ENCODE data around the gene MMP25. TPM values are rescaled to one million over a fixed set of nuclear protein-coding genes. Genes with fewer than 3 reads are reported as not detected.

MMP25 gene
- total and polyA plus RNA-seq, 12 donors, result 0.09 to 3.1 (median 0.43) TPM; not detected in 1

DNA sequence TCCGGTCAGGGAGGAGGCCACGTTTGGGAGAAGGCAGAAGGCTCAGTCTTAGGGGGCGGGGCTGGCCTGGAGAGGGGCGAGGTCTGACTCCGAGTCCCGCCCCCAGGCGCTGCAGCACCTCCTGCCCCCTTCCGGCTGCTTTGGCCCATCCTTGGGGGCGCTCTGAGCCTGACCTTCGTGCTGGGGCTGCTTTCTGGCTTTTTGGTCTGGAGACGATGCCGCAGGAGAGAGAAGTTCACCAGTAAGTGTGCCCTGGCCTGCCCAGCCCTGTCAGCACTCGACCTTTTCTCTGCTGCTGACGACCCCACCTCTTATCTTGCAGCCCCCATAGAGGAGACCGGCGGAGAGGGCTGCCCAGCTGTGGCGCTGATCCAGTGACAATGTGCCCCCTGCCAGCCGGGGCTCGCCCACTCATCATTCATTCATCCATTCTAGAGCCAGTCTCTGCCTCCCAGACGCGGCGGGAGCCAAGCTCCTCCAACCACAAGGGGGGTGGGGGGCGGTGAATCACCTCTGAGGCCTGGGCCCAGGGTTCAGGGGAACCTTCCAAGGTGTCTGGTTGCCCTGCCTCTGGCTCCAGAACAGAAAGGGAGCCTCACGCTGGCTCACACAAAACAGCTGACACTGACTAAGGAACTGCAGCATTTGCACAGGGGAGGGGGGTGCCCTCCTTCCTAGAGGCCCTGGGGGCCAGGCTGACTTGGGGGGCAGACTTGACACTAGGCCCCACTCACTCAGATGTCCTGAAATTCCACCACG is 24.7 kb upstream of the MMP25 start:
- peaks cover 10% of the 10 kb centered on the region for H3K27me3 ChIP-seq

DNA sequence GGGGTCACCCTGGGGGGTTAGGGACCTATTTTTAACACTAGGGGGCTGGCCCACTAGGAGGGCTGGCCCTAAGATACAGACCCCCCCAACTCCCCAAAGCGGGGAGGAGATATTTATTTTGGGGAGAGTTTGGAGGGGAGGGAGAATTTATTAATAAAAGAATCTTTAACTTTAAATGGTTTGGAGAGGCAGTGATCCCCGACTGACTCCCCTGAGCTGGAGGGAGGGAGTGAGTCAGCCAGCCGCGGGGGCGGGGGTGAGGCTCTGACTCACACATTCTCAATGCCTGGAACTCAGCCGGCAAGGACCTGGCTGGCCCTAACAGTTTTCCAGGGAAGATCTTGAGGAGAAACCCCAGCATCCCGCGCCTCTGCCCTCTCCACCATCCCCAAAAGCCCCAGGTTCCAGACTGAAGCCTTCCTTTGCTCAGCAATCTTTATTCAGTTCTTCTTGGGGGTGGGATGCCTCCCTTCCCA is 24.1 kb upstream of the MMP25 start:
- H3K4me1 ChIP-seq (replicated peaks in 1 of 2), result peaks cover 29 to 53% of the 10 kb centered on the region in 2 donors
- peak overlapping the region in 1 of 4 donors; percentile 90 for H3K4me3 ChIP-seq
- intact Hi-C loops (cut with DNase I), result no loop called here
- H3K36me3 ChIP-seq (replicated peaks in 1 of 2), result peaks cover 0 to 13% of the 10 kb centered on the region in 2 donors
- 0 to 22% (median 11%) methylated on average over 5 to 8 of the region's 8 CpGs for WGBS, 4 donors
- H3K27ac ChIP-seq, result peak overlapping the region; percentile 88 to 99 (median 97)
- H3K9me3 ChIP-seq (replicated peaks in 1 of 3), result no peaks in the 10 kb centered on the region
- TF ChIP-seq, protein P1, sequence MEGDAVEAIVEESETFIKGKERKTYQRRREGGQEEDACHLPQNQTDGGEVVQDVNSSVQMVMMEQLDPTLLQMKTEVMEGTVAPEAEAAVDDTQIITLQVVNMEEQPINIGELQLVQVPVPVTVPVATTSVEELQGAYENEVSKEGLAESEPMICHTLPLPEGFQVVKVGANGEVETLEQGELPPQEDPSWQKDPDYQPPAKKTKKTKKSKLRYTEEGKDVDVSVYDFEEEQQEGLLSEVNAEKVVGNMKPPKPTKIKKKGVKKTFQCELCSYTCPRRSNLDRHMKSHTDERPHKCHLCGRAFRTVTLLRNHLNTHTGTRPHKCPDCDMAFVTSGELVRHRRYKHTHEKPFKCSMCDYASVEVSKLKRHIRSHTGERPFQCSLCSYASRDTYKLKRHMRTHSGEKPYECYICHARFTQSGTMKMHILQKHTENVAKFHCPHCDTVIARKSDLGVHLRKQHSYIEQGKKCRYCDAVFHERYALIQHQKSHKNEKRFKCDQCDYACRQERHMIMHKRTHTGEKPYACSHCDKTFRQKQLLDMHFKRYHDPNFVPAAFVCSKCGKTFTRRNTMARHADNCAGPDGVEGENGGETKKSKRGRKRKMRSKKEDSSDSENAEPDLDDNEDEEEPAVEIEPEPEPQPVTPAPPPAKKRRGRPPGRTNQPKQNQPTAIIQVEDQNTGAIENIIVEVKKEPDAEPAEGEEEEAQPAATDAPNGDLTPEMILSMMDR (IDR thresholded peaks at IDR 0.05), result no peak
- peak in 1 of 2 donors; percentile 72 for TF ChIP-seq POLR2A (IDR thresholded peaks at IDR 0.05)
- peak; percentile 89 to 97 (median 95) for DNase-seq
- H3K27me3 ChIP-seq, result peaks cover 10% of the 10 kb centered on the region

More for the DNA sequence above, 24.7 kb upstream of the MMP25 start:
- peak overlapping the region; percentile 88 to 99 (median 97) for H3K27ac ChIP-seq
- no peaks in the 10 kb centered on the region for H3K9me3 ChIP-seq (replicated peaks in 1 of 3)
- TF ChIP-seq, protein P1 (IDR thresholded peaks at IDR 0.05), result peak in 4 of 6 experiments; percentile 12 to 20 (median 16)
- TF ChIP-seq POLR2A (IDR thresholded peaks at IDR 0.05), result no peak
- peaks cover 0 to 7% of the 10 kb centered on the region in 2 donors for H3K36me3 ChIP-seq (replicated peaks in 1 of 2)
- H3K4me3 ChIP-seq, result peak overlapping the region in 2 of 4 donors; percentile 83 to 90
- peaks cover 29 to 53% of the 10 kb centered on the region in 2 donors for H3K4me1 ChIP-seq (replicated peaks in 1 of 2)
- 2 to 11% (median 8%) methylated on average over 7 to 25 of the region's 25 CpGs for WGBS, 4 donors
- intact Hi-C loops (cut with DNase I), result no loop called here
- DNase-seq, result peak; percentile 83 to 94 (median 91)

DNA sequence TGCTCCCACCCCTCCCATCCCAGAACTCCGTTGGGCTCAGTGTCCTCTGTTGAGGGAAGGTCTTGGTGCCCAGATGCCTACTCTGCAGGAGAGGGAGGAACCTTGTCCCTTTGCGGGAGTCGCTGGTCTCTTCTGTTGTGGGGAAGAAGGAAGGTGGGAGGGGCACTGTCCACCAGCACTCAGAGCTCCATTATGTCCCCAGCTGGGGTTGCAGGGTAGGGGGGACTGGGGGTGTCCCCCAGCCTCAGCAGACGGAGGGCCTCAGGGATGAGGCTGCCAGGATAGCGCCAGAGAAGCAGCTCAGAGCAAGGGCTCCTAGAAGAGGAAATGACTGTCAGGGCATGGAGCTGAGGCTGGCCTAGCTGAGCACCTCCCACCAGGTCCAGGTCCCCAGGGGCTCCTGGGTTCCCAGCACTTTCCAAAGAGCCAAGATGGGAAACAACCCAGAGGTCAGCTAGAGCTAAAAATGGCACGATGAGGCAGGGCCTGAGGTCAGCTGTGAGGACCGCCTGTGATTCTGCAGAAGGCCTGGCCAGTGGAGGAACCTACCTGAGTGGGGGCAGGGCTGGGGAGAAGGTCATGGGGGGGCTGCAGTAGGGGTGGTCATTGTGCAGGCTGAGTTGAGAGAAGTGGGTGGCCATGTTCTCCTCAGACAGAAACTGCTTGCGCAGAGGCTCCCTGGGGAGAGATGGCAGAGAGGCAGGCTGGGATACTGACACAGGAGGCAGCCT is 23.5 kb upstream of the MMP25 start:
- Histone ChIP-seq H3K4me3 (peak overlapping the region in 2 of 4 donors; percentile 60 to 80), H3K9me3 (replicated peaks in 1 of 3) (no peaks in the 10 kb centered on the region), H3K27ac (peak overlapping the region; percentile 88 to 99 (median 97)), H3K36me3 (replicated peaks in 1 of 2) (peaks cover 0 to 16% of the 10 kb centered on the region in 2 donors), H3K27me3 (peaks cover 10% of the 10 kb centered on the region), H3K4me1 (replicated peaks in 1 of 2) (peaks cover 29 to 53% of the 10 kb centered on the region in 2 donors)
- intact Hi-C loops (cut with DNase I), result no loop called here
- WGBS, 4 donors, result 22 to 44% (median 32%) methylated on average over 5 to 8 of the region's 8 CpGs
- TF ChIP-seq, protein P1 (IDR thresholded peaks at IDR 0.05), result no peak
- TF ChIP-seq POLR2A (IDR thresholded peaks at IDR 0.05), result no peak
- peak in 2 of 7 donors; percentile 50 to 71 for DNase-seq

DNA sequence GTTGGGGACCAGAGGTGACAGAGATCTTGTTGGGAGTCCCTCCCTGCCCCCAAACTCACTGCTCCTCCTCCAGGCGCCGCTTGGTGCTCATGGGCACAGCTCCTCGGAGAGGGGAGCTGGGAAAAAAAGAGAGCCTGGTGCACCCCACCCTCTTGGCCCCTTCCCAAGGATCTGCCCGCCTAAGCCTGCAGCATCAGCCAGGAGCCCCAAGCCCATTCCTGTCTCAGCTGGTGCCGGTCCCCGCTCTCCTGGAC is 23.0 kb upstream of the MMP25 start:
- DNase-seq, result peak in 6 of 7 donors; percentile 44 to 77 (median 66)
- Histone ChIP-seq H3K36me3 (replicated peaks in 1 of 2) (peaks cover 0 to 16% of the 10 kb centered on the region in 2 donors), H3K9me3 (replicated peaks in 1 of 3) (no peaks in the 10 kb centered on the region), H3K4me1 (replicated peaks in 1 of 2) (peaks cover 29 to 54% of the 10 kb centered on the region in 2 donors), H3K27me3 (peaks cover 5% of the 10 kb centered on the region), H3K27ac (peak overlapping the region; percentile 88 to 99 (median 97)), H3K4me3 (peak overlapping the region in 3 of 4 donors; percentile 60 to 96 (median 80))
- 19 to 43% (median 33%) methylated on average over 5 to 6 of the region's 6 CpGs for WGBS, 4 donors
- intact Hi-C loops (cut with DNase I), result no loop called here
- TF ChIP-seq, protein P1 (IDR thresholded peaks at IDR 0.05), result no peak
- TF ChIP-seq POLR2A (IDR thresholded peaks at IDR 0.05), result no peak
